Measurements from ENCODE around the gene TMEM45A. TPM values are rescaled to one million over a fixed set of nuclear protein-coding genes. Genes with fewer than 3 reads are reported as not detected.
"Not testable (repeated sequence)": the region's sequence is repeated elsewhere in the genome, so short reads cannot be mapped to it uniquely, and the experiment has no call there.

Gene TMEM45A
- total RNA-seq, 1 donor from 2014 or later, result 3.6 TPM

GRCh38 chr3:100478521-100478920, 13.9 kb upstream of the TMEM45A start:
- intact Hi-C loops (cut with DNase I); DNase-seq; ATAC-seq (ENCODE audit: poor library complexity): not testable (repeated sequence)

GRCh38 chr3:100480081-100480480, 12.3 kb upstream of the TMEM45A start:
- intact Hi-C loops (cut with DNase I), result no loop called here
- no peak for DNase-seq

GRCh38 chr3:100482176-100482575, 10.2 kb upstream of the TMEM45A start:
- DNase-seq (no peak), ATAC-seq (ENCODE audit: poor library complexity) (no peak)
- intact Hi-C loops (cut with DNase I), result no loop called here

More at GRCh38 chr3:100480081-100480480, 12.3 kb upstream of the TMEM45A start:
- ATAC-seq (ENCODE audit: poor library complexity), result no peak

GRCh38 chr3:100483529-100483928, 8.9 kb upstream of the TMEM45A start:
- intact Hi-C loops (cut with DNase I), result no loop called here
- no peak for DNase-seq
- no peak for ATAC-seq (ENCODE audit: poor library complexity)

- intact Hi-C loops (cut with DNase I), result no loop called here
- no peak for DNase-seq
- ATAC-seq (ENCODE audit: poor library complexity), result no peak
Observed at GRCh38 chr3:100486808-100487207, 5.6 kb upstream of the TMEM45A start.

- intact Hi-C loops (cut with DNase I), result no loop called here
- DNase-seq, result no peak
- ATAC-seq (ENCODE audit: poor library complexity), result no peak
Observed at GRCh38 chr3:100489118-100489517, 3.3 kb upstream of the TMEM45A start.

GRCh38 chr3:100496711-100497261, 4.4 kb downstream of the TMEM45A start:
- intact Hi-C loops (cut with DNase I), result no loop called here
- DNase-seq (no peak), ATAC-seq (ENCODE audit: poor library complexity) (no peak)

GRCh38 chr3:100499651-100500050, 7.2 kb downstream of the TMEM45A start:
- intact Hi-C loops (cut with DNase I), result no loop called here
- ATAC-seq (ENCODE audit: poor library complexity) (no peak), DNase-seq (no peak)

GRCh38 chr3:100500320-100500880, 8.0 kb downstream of the TMEM45A start:
- ATAC-seq (ENCODE audit: poor library complexity) (no peak), DNase-seq (no peak)
- intact Hi-C loops (cut with DNase I), result no loop called here

GRCh38 chr3:100503448-100503847, 11.0 kb downstream of the TMEM45A start:
- intact Hi-C loops (cut with DNase I), result no loop called here
- DNase-seq (no peak), ATAC-seq (ENCODE audit: poor library complexity) (no peak)

GRCh38 chr3:100506355-100506754, 13.9 kb downstream of the TMEM45A start:
- intact Hi-C loops (cut with DNase I), result no loop called here
- ATAC-seq (ENCODE audit: poor library complexity), result no peak
- no peak for DNase-seq

- DNase-seq; intact Hi-C loops (cut with DNase I); ATAC-seq (ENCODE audit: poor library complexity): not testable (repeated sequence)
Observed at GRCh38 chr3:100509818-100510217, 17.4 kb downstream of the TMEM45A start.

- intact Hi-C loops (cut with DNase I), result no loop called here
- DNase-seq (no peak), ATAC-seq (ENCODE audit: poor library complexity) (no peak)
Observed at GRCh38 chr3:100516232-100516631, 23.8 kb downstream of the TMEM45A start.

GRCh38 chr3:100516838-100517237, 24.4 kb downstream of the TMEM45A start:
- DNase-seq (no peak), ATAC-seq (ENCODE audit: poor library complexity) (peak; percentile 43)
- intact Hi-C loops (cut with DNase I), result no loop called here

- DNase-seq, result no peak
- intact Hi-C loops (cut with DNase I), result no loop called here
- ATAC-seq (ENCODE audit: poor library complexity), result no peak
Observed at GRCh38 chr3:100517276-100517675, 24.9 kb downstream of the TMEM45A start.

GRCh38 chr3:100518244-100518643, 25.8 kb downstream of the TMEM45A start:
- intact Hi-C loops (cut with DNase I), result no loop called here
- DNase-seq (no peak), ATAC-seq (ENCODE audit: poor library complexity) (no peak)

- intact Hi-C loops (cut with DNase I), result no loop called here
- no peak for ATAC-seq (ENCODE audit: poor library complexity)
Observed at GRCh38 chr3:100518983-100519382, 26.6 kb downstream of the TMEM45A start.

GRCh38 chr3:100521439-100521845, 29.0 kb downstream of the TMEM45A start:
- no peak for DNase-seq
- intact Hi-C loops (cut with DNase I), result no loop called here
- no peak for ATAC-seq (ENCODE audit: poor library complexity)

More at GRCh38 chr3:100518983-100519382, 26.6 kb downstream of the TMEM45A start:
- no peak for DNase-seq

- DNase-seq (no peak), ATAC-seq (ENCODE audit: poor library complexity) (no peak)
- intact Hi-C loops (cut with DNase I), result no loop called here
Observed at GRCh38 chr3:100522125-100522524, 29.7 kb downstream of the TMEM45A start.

- intact Hi-C loops (cut with DNase I), result no loop called here
- ATAC-seq (ENCODE audit: poor library complexity) (no peak), DNase-seq (no peak)
Observed at GRCh38 chr3:100523050-100523760, 30.8 kb downstream of the TMEM45A start.
